H9 (cell line): ENCODE results near the gene SELE. TPM values are rescaled to one million over a fixed set of nuclear protein-coding genes. Genes with fewer than 3 reads are reported as not detected.

Source experiments
- DNase-seq: peaks from one replicate; pipeline ENCODE4 v3.0.0-alpha.2; 2017
- H2AFZ ChIP-seq: one replicate; pipeline ENCODE4 v1.6.1; 2013; ENCODE audit warnings: mild to moderate bottlenecking, low read length, control low read depth, moderate library complexity
- H2AK5ac ChIP-seq: 2 replicates; pipeline ENCODE4 v1.6.1; 2013; ENCODE audit warnings: low read length, control low read depth, mixed read lengths; ENCODE audit not compliant: insufficient read length
- H2BK120ac ChIP-seq: one replicate; pipeline ENCODE4 v1.6.1; 2013; ENCODE audit warnings: low read depth, mild to moderate bottlenecking, low read length, control low read depth, inconsistent platforms; ENCODE audit not compliant: poor library complexity, severe bottlenecking
- H2BK12ac ChIP-seq: 2 replicates; pipeline ENCODE4 v1.6.1; 2013; ENCODE audit warnings: low read length, control low read depth, mixed read lengths, low read depth; ENCODE audit not compliant: insufficient read length
- H2BK15ac ChIP-seq: 2 replicates; pipeline ENCODE4 v1.6.1; 2013; ENCODE audit warnings: low read depth, low read length, control low read depth
- H2BK20ac ChIP-seq: one replicate; pipeline ENCODE4 v1.6.1; 2013; ENCODE audit warnings: low read depth, mild to moderate bottlenecking, low read length, control low read depth, inconsistent platforms; ENCODE audit not compliant: poor library complexity, severe bottlenecking
- H2BK5ac ChIP-seq: 2 replicates; pipeline ENCODE4 v1.6.1; 2013; ENCODE audit warnings: low read length, control low read depth, mixed read lengths; ENCODE audit not compliant: insufficient read length
- H3K14ac ChIP-seq: 2 replicates; pipeline ENCODE4 v1.6.1; 2013; ENCODE audit warnings: low read length, control low read depth; ENCODE audit not compliant: insufficient read depth
- H3K18ac ChIP-seq: 2 replicates; pipeline ENCODE4 v1.6.1; 2013; ENCODE audit warnings: low read depth, mild to moderate bottlenecking, mixed read lengths, low read length, control low read depth; ENCODE audit not compliant: insufficient read length
- H3K23ac ChIP-seq: 2 replicates; pipeline ENCODE4 v1.6.1; 2013; ENCODE audit warnings: low read length, control low read depth, mixed read lengths, low read depth; ENCODE audit not compliant: insufficient read length
- H3K23me2 ChIP-seq: 2 replicates; pipeline ENCODE4 v1.6.1; 2013; ENCODE audit warnings: low read depth, mild to moderate bottlenecking, mixed read lengths, low read length, control low read depth; ENCODE audit not compliant: insufficient read length, poor library complexity, severe bottlenecking
- H3K27ac ChIP-seq: 2 replicates; pipeline ENCODE4 v1.5.1; 2013; ENCODE audit warnings: low read length, control low read depth, mixed read lengths, low read depth; ENCODE audit not compliant: insufficient read length
- H3K27me3 ChIP-seq: 2 replicates; pipeline ENCODE4 v1.6.1; 2013; ENCODE audit warnings: low read length, control low read depth, inconsistent platforms; ENCODE audit not compliant: insufficient read depth
- H3K4ac ChIP-seq: 2 replicates; pipeline ENCODE4 v1.6.1; 2013; ENCODE audit warnings: low read depth, mild to moderate bottlenecking, control low read depth, inconsistent platforms, low read length, moderate library complexity
- H3K4me1 ChIP-seq: 2 replicates; pipeline ENCODE4 v1.6.1; 2013; ENCODE audit warnings: low read length, control low read depth, inconsistent platforms; ENCODE audit not compliant: insufficient read depth
- H3K4me2 ChIP-seq: 2 replicates; pipeline ENCODE4 v1.6.1; 2013; ENCODE audit warnings: low read length, control low read depth, mixed read lengths; ENCODE audit not compliant: insufficient read length, insufficient read depth
- H3K56ac ChIP-seq: 2 replicates; pipeline ENCODE4 v1.6.1; 2013; ENCODE audit warnings: low read depth, mild to moderate bottlenecking, mixed read lengths, low read length, control low read depth; ENCODE audit not compliant: insufficient read length
- H3K79me1 ChIP-seq: 2 replicates; pipeline ENCODE4 v1.6.1; 2013; ENCODE audit warnings: low read depth, mild to moderate bottlenecking, moderate library complexity, low read length, control low read depth, inconsistent platforms; ENCODE audit not compliant: insufficient read depth, poor library complexity, severe bottlenecking
- H3K79me2 ChIP-seq: 2 replicates; pipeline ENCODE4 v1.6.1; 2013; ENCODE audit warnings: low read length, control low read depth, inconsistent platforms; ENCODE audit not compliant: insufficient read depth
- H3K9ac ChIP-seq: 2 replicates; pipeline ENCODE4 v1.6.1; 2013; ENCODE audit warnings: low read length, control low read depth, mixed read lengths; ENCODE audit not compliant: insufficient read length; ENCODE audit errors: extremely low read depth
- H3K9me3 ChIP-seq: one replicate; pipeline ENCODE4 v1.6.1; 2013; ENCODE audit warnings: low read depth, low read length, inconsistent platforms; ENCODE audit not compliant: control insufficient read depth
- H3T11ph ChIP-seq: one replicate; pipeline ENCODE4 v1.6.1; 2013; ENCODE audit warnings: mild to moderate bottlenecking, low read length, control low read depth, inconsistent platforms
- H4K20me1 ChIP-seq: one replicate; pipeline ENCODE4 v1.6.1; 2013; ENCODE audit not compliant: control insufficient read depth, insufficient read length, insufficient read depth
- H4K5ac ChIP-seq: 2 replicates; pipeline ENCODE4 v1.6.1; 2013; ENCODE audit warnings: low read depth, mild to moderate bottlenecking, mixed read lengths, low read length, control low read depth; ENCODE audit not compliant: insufficient read length
- H4K8ac ChIP-seq: replicated peaks from 2 replicates; pipeline ENCODE4 v1.6.1; 2013; ENCODE audit warnings: low read length, control low read depth, mixed read lengths, low read depth; ENCODE audit not compliant: insufficient read length
- H4K91ac ChIP-seq: 2 replicates; pipeline ENCODE4 v1.6.1; 2013; ENCODE audit warnings: low read depth, mild to moderate bottlenecking, moderate library complexity, mixed read lengths, low read length, control low read depth; ENCODE audit not compliant: insufficient read length
- H3K27ac Mint-ChIP-seq, 3 experiments: 2 replicates in 2 of 3; 3 replicates in 1 of 3; pipeline ENCODE4 v1.8.0; 2020 to 2021; ENCODE audit warnings: mixed read lengths in 3 of 3, mild to moderate bottlenecking in 1 of 3, moderate library complexity in 1 of 3
- H3K27me3 Mint-ChIP-seq: 2 replicates; pipeline ENCODE4 v1.8.0; 2021; ENCODE audit warnings: low read depth, mild to moderate bottlenecking, moderate library complexity, mixed read lengths
- H3K36me3 Mint-ChIP-seq, 3 experiments: 2 replicates in 2 of 3; 3 replicates in 1 of 3; pipeline ENCODE4 v1.8.0; 2020 to 2021; ENCODE audit warnings: low read depth in 3 of 3, mixed read lengths in 3 of 3; ENCODE audit not compliant: insufficient read depth in 1 of 3
- H3K4me1 Mint-ChIP-seq, 2 experiments: 2 replicates each; pipeline ENCODE4 v1.8.0; 2020; ENCODE audit warnings: mixed read lengths in 2 of 2
- H3K4me3 Mint-ChIP-seq, 2 experiments: 2 replicates in 1 of 2; 3 replicates in 1 of 2; pipeline ENCODE4 v1.8.0; 2020 to 2021; ENCODE audit warnings: mild to moderate bottlenecking in 2 of 2, mixed read lengths in 2 of 2, moderate library complexity in 1 of 2
- H3K9me3 Mint-ChIP-seq, 2 experiments: 2 replicates in 1 of 2; 3 replicates in 1 of 2; pipeline ENCODE4 v1.8.0; 2020; ENCODE audit warnings: mild to moderate bottlenecking in 2 of 2, mixed read lengths in 2 of 2, moderate library complexity in 1 of 2
- total RNA-seq: library from RNA; stranded (reverse); gene quantifications from 2 replicates; pipeline ENCODE4 v1.2.1, GENCODE V29; 2021
- TF ChIP-seq, protein P1 (sequence below): fragments of 200-600 bp; sonication (generic); conservative IDR thresholded peaks from 3 replicates; pipeline ENCODE4 v1.8.0; 2021; ENCODE audit warnings: antibody characterized with exemption, mild to moderate bottlenecking

The SELE gene
- total RNA-seq, 1 experiment from 2014 or later, result not detected

- Histone ChIP-seq H3K14ac (no peak overlapping the region), H3K27ac (no peak overlapping the region), H3K9ac (no peak overlapping the region), H2BK15ac (no peak overlapping the region), H3K4me2 (no peak overlapping the region), H4K20me1 (no peaks in the 10 kb centered on the region), H3K18ac (no peak overlapping the region), H3T11ph (no peak overlapping the region), H3K79me1 (no peaks in the 10 kb centered on the region), H4K91ac (no peak overlapping the region), H2BK12ac (no peak overlapping the region), H3K23ac (no peak overlapping the region), H3K9me3 (no peaks in the 10 kb centered on the region), H3K79me2 (no peaks in the 10 kb centered on the region), H2AK5ac (no peak overlapping the region), H2BK120ac (no peak overlapping the region), H2AFZ (no peak overlapping the region), H3K56ac (no peak overlapping the region), H3K4me1 (no peaks in the 10 kb centered on the region), H2BK5ac (no peak overlapping the region), H3K23me2 (no peaks in the 10 kb centered on the region), H3K4ac (no peak overlapping the region), H4K5ac (no peak overlapping the region), H4K8ac (no peak overlapping the region), H2BK20ac (no peak overlapping the region), H3K27me3 (0 out of 2 replicates have a peak, but pooled peaks cover 2% of the 10 kb centered on the region)
- Mint-ChIP-seq H3K4me3 (no peak overlapping the region), H3K9me3 (no peaks in the 10 kb centered on the region), H3K27ac (no peak overlapping the region), H3K27me3 (no peaks in the 10 kb centered on the region), H3K36me3 (no peaks in the 10 kb centered on the region), H3K4me1 (no peaks in the 10 kb centered on the region)
- TF ChIP-seq, protein P1, sequence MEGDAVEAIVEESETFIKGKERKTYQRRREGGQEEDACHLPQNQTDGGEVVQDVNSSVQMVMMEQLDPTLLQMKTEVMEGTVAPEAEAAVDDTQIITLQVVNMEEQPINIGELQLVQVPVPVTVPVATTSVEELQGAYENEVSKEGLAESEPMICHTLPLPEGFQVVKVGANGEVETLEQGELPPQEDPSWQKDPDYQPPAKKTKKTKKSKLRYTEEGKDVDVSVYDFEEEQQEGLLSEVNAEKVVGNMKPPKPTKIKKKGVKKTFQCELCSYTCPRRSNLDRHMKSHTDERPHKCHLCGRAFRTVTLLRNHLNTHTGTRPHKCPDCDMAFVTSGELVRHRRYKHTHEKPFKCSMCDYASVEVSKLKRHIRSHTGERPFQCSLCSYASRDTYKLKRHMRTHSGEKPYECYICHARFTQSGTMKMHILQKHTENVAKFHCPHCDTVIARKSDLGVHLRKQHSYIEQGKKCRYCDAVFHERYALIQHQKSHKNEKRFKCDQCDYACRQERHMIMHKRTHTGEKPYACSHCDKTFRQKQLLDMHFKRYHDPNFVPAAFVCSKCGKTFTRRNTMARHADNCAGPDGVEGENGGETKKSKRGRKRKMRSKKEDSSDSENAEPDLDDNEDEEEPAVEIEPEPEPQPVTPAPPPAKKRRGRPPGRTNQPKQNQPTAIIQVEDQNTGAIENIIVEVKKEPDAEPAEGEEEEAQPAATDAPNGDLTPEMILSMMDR, result no peak
- DNase-seq, result no peak
Observed at GRCh38 chr1:169729991-169730390, 3.9 kb downstream of the SELE start.
